Right ventricle myocardium inferior (tissue), 1 donor: Measurements from ENCODE around the gene ALDH16A1. TPM values are rescaled to one million over a fixed set of nuclear protein-coding genes. Genes with fewer than 3 reads are reported as not detected.
A peak's percentile ranks its signal among the peaks of the same experiment; 100 is the strongest.

ENCODE experiments used
- ATAC-seq: fragments of 200-7000 bp; cut with Tn5 transposase; one replicate; pipeline ENCODE4 v1.9.1; 2020; ENCODE audit warnings: mild to moderate bottlenecking, moderate library complexity
- DNase-seq: peaks from one replicate; pipeline ENCODE4 v3.0.0; 2021; ENCODE audit errors: missing footprints
- intact Hi-C: fragments of 100-400 bp; cut with DNase I; formaldehyde crosslinking; loops from one replicate; pipeline ENCODE4 v1.11.0; 2022
- total RNA-seq: library from RNA; stranded (reverse); fragmentation: NEBNext Ultra II Directional; extraction: Animal tissue kit (Norgen Biotek cat#: 25700); gene quantifications from one replicate; pipeline ENCODE4 v1.2.1, GENCODE V29; 2021
- donor health status: DM: no; HTN: yes; CAD: no; lungs with severe emphysema.

The ALDH16A1 gene
- total RNA-seq, 1 donor from 2014 or later = 12.7 TPM

GRCh38 chr19:49422407-49423070 lies 30.5 kb upstream of the ALDH16A1 start:
- ATAC-seq (peak; percentile 64), DNase-seq (no peak)
- intact Hi-C loops = no loop called here

GRCh38 chr19:49423071-49423984 lies 29.7 kb upstream of the ALDH16A1 start, which contains the start of gene PTH2:
TSS of gene PTH2 (minus strand) at chr19:49423441. CDS start at chr19:49423339, 102 bp downstream.
- no peak for DNase-seq
- no peak for ATAC-seq
- intact Hi-C loops = no loop called here

- no peak for DNase-seq
- ATAC-seq = no peak
- intact Hi-C loops = no loop called here
Observed at GRCh38 chr19:49423985-49424303, 29.1 kb upstream of the ALDH16A1 start.

GRCh38 chr19:49425178-49425577 lies 27.8 kb upstream of the ALDH16A1 start, which contains the start of gene GFY:
TSS of gene GFY (plus strand) at chr19:49425388. CDS start at chr19:49426431, 1,043 bp downstream.
- intact Hi-C loops = no loop called here
- no peak for ATAC-seq
- no peak for DNase-seq

- DNase-seq (no peak), ATAC-seq (no peak)
- intact Hi-C loops = no loop called here
Observed at GRCh38 chr19:49425922-49426592, 27.0 kb upstream of the ALDH16A1 start.

- no peak for DNase-seq
- ATAC-seq = no peak
- intact Hi-C loops = no loop called here
Observed at GRCh38 chr19:49427339-49427738, 25.7 kb upstream of the ALDH16A1 start.

GRCh38 chr19:49427855-49428546 lies 25.0 kb upstream of the ALDH16A1 start:
- DNase-seq (no peak), ATAC-seq (no peak)
- intact Hi-C loops = no loop called here

- intact Hi-C loops = no loop called here
- no peak for ATAC-seq
- no peak for DNase-seq
Observed at GRCh38 chr19:49428547-49429451, 24.2 kb upstream of the ALDH16A1 start.

- ATAC-seq (no peak), DNase-seq (no peak)
- intact Hi-C loops = no loop called here
Observed at GRCh38 chr19:49430172-49430677, 22.8 kb upstream of the ALDH16A1 start.

- intact Hi-C loops = no loop called here
- ATAC-seq = no peak
- no peak for DNase-seq
Observed at GRCh38 chr19:49430678-49431329, 22.2 kb upstream of the ALDH16A1 start.

- intact Hi-C loops = no loop called here
- ATAC-seq = no peak
- no peak for DNase-seq
Observed at GRCh38 chr19:49431330-49431749, 21.7 kb upstream of the ALDH16A1 start.

GRCh38 chr19:49432141-49433073 lies 20.6 kb upstream of the ALDH16A1 start:
- no peak for ATAC-seq
- intact Hi-C loops = no loop called here
- DNase-seq = no peak

GRCh38 chr19:49433240-49433901 lies 19.7 kb upstream of the ALDH16A1 start:
- ATAC-seq (no peak), DNase-seq (no peak)
- intact Hi-C loops = no loop called here

GRCh38 chr19:49434907-49435583 lies 18.0 kb upstream of the ALDH16A1 start:
- intact Hi-C loops = no loop called here
- DNase-seq = no peak
- no peak for ATAC-seq

- intact Hi-C loops = no loop called here
- ATAC-seq = no peak
- DNase-seq = no peak
Observed at GRCh38 chr19:49435670-49436069, 17.4 kb upstream of the ALDH16A1 start.
